Cardiac muscle cell (in vitro differentiated cells and primary cell): Measurements from ENCODE around the gene UGDH. TPM values are rescaled to one million over a fixed set of nuclear protein-coding genes. Genes with fewer than 3 reads are reported as not detected.
"Not testable (repeated sequence)": the region's sequence is repeated elsewhere in the genome, so short reads cannot be mapped to it uniquely, and the experiment has no call there.

Experiments
- DNase-seq, 2 donors: peaks; one replicate each; pipeline versions ENCODE4 v3.0.0 to v3.0.0-alpha.2; 2010 to 2017; ENCODE audit warnings: low read depth in 1 of 2, low spot score in 1 of 2
- H3K27ac ChIP-seq: fragments of 200-600 bp; sonication (generic); 2 replicates; pipeline ENCODE4 v1.5.1; 2016
- H3K27me3 ChIP-seq: fragments of 200-600 bp; sonication (generic); 2 replicates; pipeline ENCODE4 v1.6.0; 2016; ENCODE audit warnings: control low read depth
- H3K36me3 ChIP-seq: fragments of 200-600 bp; sonication (generic); 2 replicates; pipeline ENCODE4 v1.5.1; 2016; ENCODE audit warnings: control low read depth
- H3K4me1 ChIP-seq: fragments of 200-600 bp; sonication (generic); 2 replicates; pipeline ENCODE4 v1.8.1; 2017; ENCODE audit warnings: low read depth, mild to moderate bottlenecking, mixed run types
- H3K4me3 ChIP-seq: fragments of 200-600 bp; sonication (generic); 2 replicates; pipeline ENCODE4 v1.5.1; 2016; ENCODE audit warnings: mild to moderate bottlenecking
- H3K9me3 ChIP-seq: fragments of 200-600 bp; sonication (generic); 2 replicates; pipeline ENCODE4 v1.5.1; 2017; ENCODE audit warnings: low read depth, mild to moderate bottlenecking, control low read depth
- CTCF ChIP-seq: IDR thresholded peaks from 2 replicates; pipeline ENCODE4 v1.5.1; 2012; ENCODE audit warnings: low read depth, mild to moderate bottlenecking, low read length
- polyA plus RNA-seq: library from polyadenylated mRNA; unstranded; fragments of >200 nt; fragmentation: Nextera tagmentation; extraction: Ambion mirVana; gene quantifications from 2 replicates; pipeline ENCODE4 v1.2.1, GENCODE V29; 2016
- total RNA-seq: library from RNA; depleted of rRNA; stranded (reverse); fragments of >200 nt; gene quantifications from 2 replicates; pipeline ENCODE4 v1.2.3, GENCODE V29; 2016

Gene UGDH
- total and polyA plus RNA-seq, 2 experiments from 2014 or later, result 26.1 to 85.6 TPM

GRCh38 chr4:39522068-39522467 lies 5.2 kb downstream of the UGDH start:
- no peak overlapping the region for H3K4me3 ChIP-seq

GRCh38 chr4:39521253-39521919 lies 5.9 kb downstream of the UGDH start:
- Histone ChIP-seq H3K36me3 (peaks cover 6% of the 10 kb centered on the region), H3K4me3 (no peak overlapping the region), H3K4me1 (no peaks in the 10 kb centered on the region), H3K27me3 (no peaks in the 10 kb centered on the region), H3K9me3 (no peaks in the 10 kb centered on the region), H3K27ac (no peak overlapping the region)
- no peak for TF ChIP-seq CTCF
- DNase-seq, result peak in 1 of 2 donors; percentile 58

More at GRCh38 chr4:39522068-39522467, 5.2 kb downstream of the UGDH start:
- DNase-seq, result no peak
- no peaks in the 10 kb centered on the region for H3K27me3 ChIP-seq
- no peak for TF ChIP-seq CTCF
- peaks cover 6% of the 10 kb centered on the region for H3K36me3 ChIP-seq
- H3K4me1 ChIP-seq, result no peaks in the 10 kb centered on the region
- H3K27ac ChIP-seq, result no peak overlapping the region
- no peaks in the 10 kb centered on the region for H3K9me3 ChIP-seq

- Histone ChIP-seq H3K27me3 (no peaks in the 10 kb centered on the region), H3K27ac (no peak overlapping the region), H3K4me1 (no peaks in the 10 kb centered on the region), H3K4me3 (no peak overlapping the region), H3K36me3 (peaks cover 14% of the 10 kb centered on the region), H3K9me3 (no peaks in the 10 kb centered on the region)
- DNase-seq, result no peak
- TF ChIP-seq CTCF, result no peak
Measured at GRCh38 chr4:39518484-39518883, 8.8 kb downstream of the UGDH start.

GRCh38 chr4:39516407-39516966 lies 10.8 kb downstream of the UGDH start:
- no peaks in the 10 kb centered on the region for H3K27me3 ChIP-seq
- H3K36me3 ChIP-seq, result peaks cover 23% of the 10 kb centered on the region
- no peaks in the 10 kb centered on the region for H3K4me1 ChIP-seq
- no peak for TF ChIP-seq CTCF
- H3K9me3 ChIP-seq, result no peaks in the 10 kb centered on the region
- no peak overlapping the region for H3K27ac ChIP-seq
- no peak overlapping the region for H3K4me3 ChIP-seq
- no peak for DNase-seq

GRCh38 chr4:39515669-39516401 lies 11.4 kb downstream of the UGDH start:
- not testable (repeated sequence) for H3K4me1 ChIP-seq, H3K4me3 ChIP-seq, H3K9me3 ChIP-seq, H3K27me3 ChIP-seq, H3K27ac ChIP-seq, DNase-seq
- peaks cover 24% of the 10 kb centered on the region for H3K36me3 ChIP-seq

- Histone ChIP-seq H3K36me3 (peaks cover 31% of the 10 kb centered on the region), H3K4me3 (no peak overlapping the region), H3K4me1 (no peaks in the 10 kb centered on the region), H3K27me3 (no peaks in the 10 kb centered on the region), H3K9me3 (no peaks in the 10 kb centered on the region), H3K27ac (no peak overlapping the region)
- no peak for DNase-seq
- no peak for TF ChIP-seq CTCF
Measured at GRCh38 chr4:39514888-39515401, 12.3 kb downstream of the UGDH start.

GRCh38 chr4:39514266-39514665 lies 13.0 kb downstream of the UGDH start:
- not testable (repeated sequence) for H3K27ac ChIP-seq, H3K9me3 ChIP-seq, DNase-seq, H3K27me3 ChIP-seq, H3K4me3 ChIP-seq, H3K4me1 ChIP-seq
- peaks cover 34% of the 10 kb centered on the region for H3K36me3 ChIP-seq
